Measurements from ENCODE around the gene EXOC6B. TPM values are rescaled to one million over a fixed set of nuclear protein-coding genes. Genes with fewer than 3 reads are reported as not detected.

The EXOC6B gene
- total and polyA plus RNA-seq, 10 of the 15 experiments (the other 5 are each of a cell fraction or from before 2014, with no cell fraction given) = 0.23 to 2.2 (median 1.2) TPM

DNA sequence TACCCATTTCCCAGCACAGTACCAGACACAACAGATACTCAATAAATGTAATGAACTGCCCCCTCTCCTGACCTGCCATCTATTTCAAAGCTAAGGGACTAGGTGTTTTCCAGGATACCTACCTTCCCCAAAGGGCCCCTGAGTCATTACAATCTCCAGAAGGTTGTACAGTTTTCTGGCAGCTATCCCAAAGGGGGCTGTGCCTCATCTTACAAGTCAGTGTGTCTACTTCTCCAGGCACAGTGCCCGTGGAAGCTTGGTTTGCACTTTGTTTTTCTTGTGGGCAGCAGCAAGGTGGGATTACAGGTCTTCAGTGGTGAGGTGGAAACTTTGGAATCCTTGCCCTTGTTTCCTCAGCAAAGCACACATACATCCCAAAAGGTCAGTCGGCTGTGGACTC lies 615.4 kb downstream of the EXOC6B start:
- H3K9ac ChIP-seq (ENCODE audit: control insufficient read depth, insufficient read depth, low read length) = no peak overlapping the region
- no TSS peak for BruUV-seq (replicated peaks)
- H3K36me3 ChIP-seq (ENCODE audit: control insufficient read depth in 2 of 2, insufficient read depth in 2 of 2, low read length in 1 of 2) = no peaks in the 10 kb centered on the region
- ATAC-seq = no peak
- intact Hi-C loops (cut with micrococcal nuclease; ENCODE audit: unreplicated experiment) = no loop called here
- ChIA-PET RAD21 (ENCODE audit: unreplicated experiment) (no interaction called here), POLR2A (no interaction called here), SMC1A (ENCODE audit: uncharacterized antibody, unreplicated experiment) (interaction anchor here (1.0 kb wide), 1 partner anchor 9 kb away, joined by 3 read pairs; no protein-coding TSS in a partner anchor), CTCF (no interaction called here)
- H3K79me2 ChIP-seq (ENCODE audit: control insufficient read depth, insufficient read depth, low read length) = no peaks in the 10 kb centered on the region
- TF ChIP-seq SRF (IDR thresholded peaks at IDR 0.05; ENCODE audit: low read depth in 2 of 2, low read length in 2 of 2) (no peak), SMAD1 (IDR thresholded peaks at IDR 0.05; ENCODE audit: low read depth, partially characterized antibody) (no peak), RFX5 (IDR thresholded peaks at IDR 0.05; ENCODE audit: low read depth, low read length) (no peak), ZBED1 (IDR thresholded peaks at IDR 0.05; ENCODE audit: borderline replicate concordance) (no peak), STAT3 (IDR thresholded peaks at IDR 0.05; ENCODE audit: low read depth, low read length) (no peak), NR2C1 (IDR thresholded peaks at IDR 0.05) (no peak), NBN (IDR thresholded peaks at IDR 0.05) (no peak)
- TF ChIP-seq, protein P1, sequence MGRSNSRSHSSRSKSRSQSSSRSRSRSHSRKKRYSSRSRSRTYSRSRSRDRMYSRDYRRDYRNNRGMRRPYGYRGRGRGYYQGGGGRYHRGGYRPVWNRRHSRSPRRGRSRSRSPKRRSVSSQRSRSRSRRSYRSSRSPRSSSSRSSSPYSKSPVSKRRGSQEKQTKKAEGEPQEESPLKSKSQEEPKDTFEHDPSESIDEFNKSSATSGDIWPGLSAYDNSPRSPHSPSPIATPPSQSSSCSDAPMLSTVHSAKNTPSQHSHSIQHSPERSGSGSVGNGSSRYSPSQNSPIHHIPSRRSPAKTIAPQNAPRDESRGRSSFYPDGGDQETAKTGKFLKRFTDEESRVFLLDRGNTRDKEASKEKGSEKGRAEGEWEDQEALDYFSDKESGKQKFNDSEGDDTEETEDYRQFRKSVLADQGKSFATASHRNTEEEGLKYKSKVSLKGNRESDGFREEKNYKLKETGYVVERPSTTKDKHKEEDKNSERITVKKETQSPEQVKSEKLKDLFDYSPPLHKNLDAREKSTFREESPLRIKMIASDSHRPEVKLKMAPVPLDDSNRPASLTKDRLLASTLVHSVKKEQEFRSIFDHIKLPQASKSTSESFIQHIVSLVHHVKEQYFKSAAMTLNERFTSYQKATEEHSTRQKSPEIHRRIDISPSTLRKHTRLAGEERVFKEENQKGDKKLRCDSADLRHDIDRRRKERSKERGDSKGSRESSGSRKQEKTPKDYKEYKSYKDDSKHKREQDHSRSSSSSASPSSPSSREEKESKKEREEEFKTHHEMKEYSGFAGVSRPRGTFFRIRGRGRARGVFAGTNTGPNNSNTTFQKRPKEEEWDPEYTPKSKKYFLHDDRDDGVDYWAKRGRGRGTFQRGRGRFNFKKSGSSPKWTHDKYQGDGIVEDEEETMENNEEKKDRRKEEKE (IDR thresholded peaks at IDR 0.05) = no peak
- TF ChIP-seq, protein P2, sequence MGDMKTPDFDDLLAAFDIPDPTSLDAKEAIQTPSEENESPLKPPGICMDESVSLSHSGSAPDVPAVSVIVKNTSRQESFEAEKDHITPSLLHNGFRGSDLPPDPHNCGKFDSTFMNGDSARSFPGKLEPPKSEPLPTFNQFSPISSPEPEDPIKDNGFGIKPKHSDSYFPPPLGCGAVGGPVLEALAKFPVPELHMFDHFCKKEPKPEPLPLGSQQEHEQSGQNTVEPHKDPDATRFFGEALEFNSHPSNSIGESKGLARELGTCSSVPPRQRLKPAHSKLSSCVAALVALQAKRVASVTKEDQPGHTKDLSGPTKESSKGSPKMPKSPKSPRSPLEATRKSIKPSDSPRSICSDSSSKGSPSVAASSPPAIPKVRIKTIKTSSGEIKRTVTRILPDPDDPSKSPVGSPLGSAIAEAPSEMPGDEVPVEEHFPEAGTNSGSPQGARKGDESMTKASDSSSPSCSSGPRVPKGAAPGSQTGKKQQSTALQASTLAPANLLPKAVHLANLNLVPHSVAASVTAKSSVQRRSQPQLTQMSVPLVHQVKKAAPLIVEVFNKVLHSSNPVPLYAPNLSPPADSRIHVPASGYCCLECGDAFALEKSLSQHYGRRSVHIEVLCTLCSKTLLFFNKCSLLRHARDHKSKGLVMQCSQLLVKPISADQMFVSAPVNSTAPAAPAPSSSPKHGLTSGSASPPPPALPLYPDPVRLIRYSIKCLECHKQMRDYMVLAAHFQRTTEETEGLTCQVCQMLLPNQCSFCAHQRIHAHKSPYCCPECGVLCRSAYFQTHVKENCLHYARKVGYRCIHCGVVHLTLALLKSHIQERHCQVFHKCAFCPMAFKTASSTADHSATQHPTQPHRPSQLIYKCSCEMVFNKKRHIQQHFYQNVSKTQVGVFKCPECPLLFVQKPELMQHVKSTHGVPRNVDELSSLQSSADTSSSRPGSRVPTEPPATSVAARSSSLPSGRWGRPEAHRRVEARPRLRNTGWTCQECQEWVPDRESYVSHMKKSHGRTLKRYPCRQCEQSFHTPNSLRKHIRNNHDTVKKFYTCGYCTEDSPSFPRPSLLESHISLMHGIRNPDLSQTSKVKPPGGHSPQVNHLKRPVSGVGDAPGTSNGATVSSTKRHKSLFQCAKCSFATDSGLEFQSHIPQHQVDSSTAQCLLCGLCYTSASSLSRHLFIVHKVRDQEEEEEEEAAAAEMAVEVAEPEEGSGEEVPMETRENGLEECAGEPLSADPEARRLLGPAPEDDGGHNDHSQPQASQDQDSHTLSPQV (IDR thresholded peaks at IDR 0.05) = no peak
- no peaks in the 10 kb centered on the region for H3K27me3 ChIP-seq (replicated peaks in 1 of 2; ENCODE audit: control insufficient read depth in 2 of 2, insufficient read depth in 2 of 2, low read length in 1 of 2)
- no peak overlapping the region for H3K27ac ChIP-seq (ENCODE audit: control insufficient read depth, insufficient read depth)
- no peak for FAIRE-seq
- H3K4me1 ChIP-seq (ENCODE audit: control insufficient read depth, insufficient read depth, low read length) = no peaks in the 10 kb centered on the region
- H2AFZ ChIP-seq (ENCODE audit: control insufficient read depth, low read depth, low read length) = no peak overlapping the region
- WGBS (ENCODE audit: insufficient coverage, insufficient replicate concordance, low lambda C conversion rate, missing lambda C conversion rate) = 42% methylated on average over 2 of the region's 2 CpGs
- no peak overlapping the region for H3K4me2 ChIP-seq (ENCODE audit: control insufficient read depth, insufficient read depth)
- DNase-seq (ENCODE audit: low read depth, low spot score) = no peak
- H4K20me1 ChIP-seq (ENCODE audit: control insufficient read depth, insufficient read depth) = no peaks in the 10 kb centered on the region
- no peak overlapping the region for H3K4me3 ChIP-seq
- no peaks in the 10 kb centered on the region for H3K9me3 ChIP-seq (replicated peaks; ENCODE audit: control insufficient read depth, insufficient read depth, low read length)
- in situ Hi-C loops (cut with MboI) = no loop called here

All from GM12878 (cell line).